Lower leg skin (tissue), 4 donors: ENCODE results near the gene CALN1. TPM values are rescaled to one million over a fixed set of nuclear protein-coding genes. Genes with fewer than 3 reads are reported as not detected.
A peak's percentile ranks its signal among the peaks of the same experiment; 100 is the strongest.

ENCODE experiments used
- DNase-seq, 2 donors: peaks; one replicate each; pipeline ENCODE4 v3.0.0-alpha.2; 2019; ENCODE audit warnings: low spot score in 2 of 2
- H3K4me3 ChIP-seq: fragments of 200-600 bp; sonication (generic); 2 replicates; pipeline ENCODE4 v1.5.1; 2017; ENCODE audit warnings: mild to moderate bottlenecking, low read depth; ENCODE audit not compliant: poor library complexity, severe bottlenecking
- POLR2A ChIP-seq, 2 donors: fragments of 450-650 bp; IDR thresholded peaks; one replicate each; pipeline ENCODE4 v1.6.1; 2016 to 2017; ENCODE audit warnings: antibody characterized with exemption in 2 of 2, mild to moderate bottlenecking in 1 of 2, moderate library complexity in 1 of 2
- WGBS, 2 donors: methylation state at CpG; one replicate each; pipeline ENCODE4 v1.1.5; 2018; 5-methylcytosine and 5-hydroxymethylcytosine counted together
- intact Hi-C: fragments of 100-400 bp; cut with DNase I; formaldehyde crosslinking; loops from one replicate; pipeline ENCODE4 v1.15.0; 2023; ENCODE audit warnings: low total_unique reads
- total RNA-seq, 4 donors: library from RNA; depleted of rRNA; stranded (reverse); fragments of >200 nt; gene quantifications; one replicate each; pipeline ENCODE4 v1.1.0, GENCODE V29; 2016
- TF ChIP-seq, protein P1 (sequence below), 3 donors: fragments of 450-650 bp; IDR thresholded peaks; one replicate each; pipeline ENCODE4 v1.5.1; 2016; ENCODE audit warnings: antibody characterized with exemption in 3 of 3, mild to moderate bottlenecking in 3 of 3, moderate library complexity in 2 of 3

CALN1 gene
- total RNA-seq, 4 donors from 2014 or later = 2.3 to 11.2 (median 7.3) TPM

DNA sequence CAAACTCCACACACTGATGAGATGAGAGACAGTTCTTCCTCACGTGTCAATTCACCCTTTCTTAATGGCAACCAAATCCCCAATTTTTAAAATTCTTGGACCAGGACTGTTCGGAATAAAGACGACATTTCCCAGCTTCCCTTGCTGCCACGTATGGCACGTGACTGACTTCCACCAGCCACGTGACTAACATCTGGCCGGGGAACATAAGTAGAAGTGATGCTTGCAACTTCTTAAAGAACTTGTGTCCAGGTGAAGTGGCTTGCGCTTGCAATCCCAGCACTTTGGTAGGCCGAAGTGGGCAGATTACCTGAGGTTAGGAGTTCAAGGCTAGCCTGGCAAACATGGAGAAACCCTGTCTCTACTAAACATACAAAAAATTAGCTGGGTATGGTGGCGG, 405.1 kb downstream of the CALN1 start:
- H3K4me3 ChIP-seq = no peak overlapping the region
- DNase-seq = peak in 1 of 2 donors; percentile 53
- WGBS, 2 donors = 87 to 91% methylated on average over 10 of the region's 10 CpGs
- intact Hi-C loops = no loop called here
- TF ChIP-seq POLR2A (IDR thresholded peaks at IDR 0.05) = no peak
- TF ChIP-seq, protein P1, sequence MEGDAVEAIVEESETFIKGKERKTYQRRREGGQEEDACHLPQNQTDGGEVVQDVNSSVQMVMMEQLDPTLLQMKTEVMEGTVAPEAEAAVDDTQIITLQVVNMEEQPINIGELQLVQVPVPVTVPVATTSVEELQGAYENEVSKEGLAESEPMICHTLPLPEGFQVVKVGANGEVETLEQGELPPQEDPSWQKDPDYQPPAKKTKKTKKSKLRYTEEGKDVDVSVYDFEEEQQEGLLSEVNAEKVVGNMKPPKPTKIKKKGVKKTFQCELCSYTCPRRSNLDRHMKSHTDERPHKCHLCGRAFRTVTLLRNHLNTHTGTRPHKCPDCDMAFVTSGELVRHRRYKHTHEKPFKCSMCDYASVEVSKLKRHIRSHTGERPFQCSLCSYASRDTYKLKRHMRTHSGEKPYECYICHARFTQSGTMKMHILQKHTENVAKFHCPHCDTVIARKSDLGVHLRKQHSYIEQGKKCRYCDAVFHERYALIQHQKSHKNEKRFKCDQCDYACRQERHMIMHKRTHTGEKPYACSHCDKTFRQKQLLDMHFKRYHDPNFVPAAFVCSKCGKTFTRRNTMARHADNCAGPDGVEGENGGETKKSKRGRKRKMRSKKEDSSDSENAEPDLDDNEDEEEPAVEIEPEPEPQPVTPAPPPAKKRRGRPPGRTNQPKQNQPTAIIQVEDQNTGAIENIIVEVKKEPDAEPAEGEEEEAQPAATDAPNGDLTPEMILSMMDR (IDR thresholded peaks at IDR 0.05) = no peak

DNA sequence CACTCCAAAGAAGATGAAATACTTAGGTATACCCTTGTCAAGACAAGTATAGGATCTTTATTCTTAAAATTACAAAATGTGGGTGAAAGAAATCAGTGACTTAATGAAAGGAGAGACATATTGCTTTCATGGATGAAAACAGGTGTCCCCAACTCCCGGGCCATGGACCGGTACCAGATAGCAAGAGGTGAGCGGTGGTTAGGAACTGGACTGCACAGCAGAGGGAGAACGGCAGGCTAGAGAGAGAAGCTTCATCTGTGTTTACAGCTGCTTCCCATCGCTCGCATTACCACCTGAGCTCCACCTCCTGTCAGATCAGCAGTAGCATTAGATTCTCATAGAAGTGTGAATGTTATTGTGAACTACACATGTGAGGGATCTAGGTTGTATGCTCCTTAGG, 408.9 kb downstream of the CALN1 start:
- intact Hi-C loops = no loop called here
- 93 to 94% methylated on average over 6 of the region's 6 CpGs for WGBS, 2 donors
- DNase-seq = peak in 1 of 2 donors; percentile 28

DNA sequence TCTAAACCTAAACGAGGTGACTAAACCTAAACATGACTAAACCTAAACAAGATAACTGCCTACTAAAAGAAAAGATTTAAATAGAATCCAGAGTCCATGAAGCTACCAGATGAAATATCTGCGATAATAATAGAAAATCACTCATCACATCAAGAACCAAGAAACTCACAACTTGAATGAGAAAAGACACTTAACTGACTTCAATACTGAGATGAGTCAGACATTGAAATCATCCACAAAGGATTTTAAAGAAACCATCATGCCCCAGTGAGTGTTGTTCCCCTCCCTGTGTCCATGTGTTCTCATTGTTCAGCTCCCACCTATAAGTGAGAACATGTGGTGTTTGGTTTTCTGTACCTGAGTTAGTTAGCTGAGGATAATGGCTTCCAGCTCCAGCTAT, 416.0 kb downstream of the CALN1 start:
- no peak for TF ChIP-seq POLR2A (IDR thresholded peaks at IDR 0.05)
- TF ChIP-seq, protein P1 (IDR thresholded peaks at IDR 0.05) = no peak
- 58 to 60% methylated on average over 2 of the region's 2 CpGs for WGBS, 2 donors
- no peak for DNase-seq
- H3K4me3 ChIP-seq = no peak overlapping the region
- intact Hi-C loops = no loop called here

More for the DNA sequence above, 408.9 kb downstream of the CALN1 start:
- TF ChIP-seq POLR2A (IDR thresholded peaks at IDR 0.05) = no peak
- TF ChIP-seq, protein P1 (IDR thresholded peaks at IDR 0.05) = no peak
- H3K4me3 ChIP-seq = no peak overlapping the region

DNA sequence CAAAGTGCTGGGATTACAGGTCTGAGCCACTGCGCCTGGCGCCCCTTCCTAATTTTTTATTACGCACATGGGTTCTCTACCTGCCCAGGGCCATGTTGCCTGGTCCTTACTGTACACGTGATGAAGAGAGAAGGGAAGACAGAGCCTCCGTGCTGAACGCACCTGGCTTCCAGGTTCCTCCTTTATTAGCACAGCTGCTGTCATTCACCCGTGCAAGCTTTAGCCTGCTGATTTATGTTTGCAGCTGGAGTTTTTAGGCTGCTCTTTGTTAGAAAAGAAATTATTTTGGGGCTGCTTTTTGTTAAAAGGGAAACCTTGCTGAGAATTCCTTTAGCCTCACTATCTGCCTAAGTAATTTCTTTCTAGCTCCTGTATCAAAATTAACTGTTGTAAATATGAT, 417.0 kb downstream of the CALN1 start:
- TF ChIP-seq, protein P1 (IDR thresholded peaks at IDR 0.05) = no peak
- no peak for TF ChIP-seq POLR2A (IDR thresholded peaks at IDR 0.05)
- H3K4me3 ChIP-seq = no peak overlapping the region
- intact Hi-C loops = no loop called here
- peak in 1 of 2 donors; percentile 23 for DNase-seq
- 47 to 48% methylated on average over 7 of the region's 7 CpGs for WGBS, 2 donors

DNA sequence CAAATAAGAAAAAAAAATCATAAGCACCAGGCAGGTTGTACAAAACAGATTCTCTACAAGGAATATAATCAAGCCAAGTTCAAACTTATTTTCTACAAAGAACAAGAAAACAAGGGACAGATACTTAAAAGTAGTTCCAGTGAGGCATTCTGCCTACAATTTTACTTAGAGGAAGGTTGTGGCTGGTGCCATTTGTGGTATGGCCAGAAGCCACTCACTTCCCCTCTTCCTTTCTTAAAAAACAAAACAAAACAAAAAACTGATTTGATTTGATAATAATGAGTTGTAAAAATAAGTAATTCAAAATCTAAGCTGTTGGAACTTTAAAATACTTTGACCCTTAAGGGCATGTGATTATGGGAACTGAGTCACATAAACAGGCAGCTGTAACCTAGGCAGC, 420.6 kb downstream of the CALN1 start:
- intact Hi-C loops = no loop called here
- DNase-seq = no peak
- no peak overlapping the region for H3K4me3 ChIP-seq
- TF ChIP-seq, protein P1 (IDR thresholded peaks at IDR 0.05) = no peak
- TF ChIP-seq POLR2A (IDR thresholded peaks at IDR 0.05) = no peak

DNA sequence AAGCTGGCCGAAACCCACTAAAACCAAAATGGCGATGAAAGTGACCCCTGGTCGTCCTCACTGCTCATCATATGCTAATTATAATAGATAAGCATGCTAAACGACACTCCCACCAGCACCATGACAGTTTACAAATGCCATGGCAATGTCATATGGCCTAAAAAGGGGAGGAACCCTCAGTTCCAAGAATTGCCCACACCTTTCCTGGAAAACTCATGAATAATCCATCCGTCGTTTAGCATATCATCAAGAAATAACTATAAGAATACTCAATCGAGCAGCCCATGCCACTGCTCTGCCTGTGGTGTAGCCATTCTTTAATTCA, 422.0 kb downstream of the CALN1 start:
- no peak overlapping the region for H3K4me3 ChIP-seq
- no peak for DNase-seq
- 90 to 91% methylated on average over 7 of the region's 7 CpGs for WGBS, 2 donors
- intact Hi-C loops = no loop called here
- no peak for TF ChIP-seq POLR2A (IDR thresholded peaks at IDR 0.05)
- TF ChIP-seq, protein P1 (IDR thresholded peaks at IDR 0.05) = no peak
